Muscle layer of colon (tissue), 2 donors: ENCODE data around the gene CHORDC1.

ENCODE experiments used
- H3K27ac ChIP-seq: one replicate; pipeline ENCODE4 v1.7.0; 2013; ENCODE audit warnings: low read depth, mild to moderate bottlenecking, low read length, moderate library complexity
- H3K27me3 ChIP-seq, 2 donors: one replicate each; pipeline ENCODE4 v1.7.0; 2013; ENCODE audit warnings: low read length in 2 of 2, mild to moderate bottlenecking in 2 of 2; ENCODE audit not compliant: insufficient read depth in 2 of 2, control insufficient read depth in 1 of 2
- H3K36me3 ChIP-seq: one replicate; pipeline ENCODE4 v1.7.0; 2013; ENCODE audit warnings: mild to moderate bottlenecking, low read length; ENCODE audit not compliant: insufficient read depth
- H3K4me1 ChIP-seq: one replicate; pipeline ENCODE4 v1.7.0; 2013; ENCODE audit warnings: mild to moderate bottlenecking, low read length; ENCODE audit not compliant: insufficient read depth
- H3K4me3 ChIP-seq, 2 donors: one replicate each; pipeline ENCODE4 v1.7.0; 2013; ENCODE audit warnings: low read length in 2 of 2, low read depth in 1 of 2, mild to moderate bottlenecking in 1 of 2, moderate library complexity in 1 of 2
- H3K9ac ChIP-seq: one replicate; pipeline ENCODE4 v1.7.0; 2013; ENCODE audit warnings: low read length
- H3K9me3 ChIP-seq: one replicate; pipeline ENCODE4 v1.7.0; 2013; ENCODE audit warnings: mild to moderate bottlenecking, low read length
- donor health status: abdominal sarcoma.
- donor health status: Adenocarcinoma of cecum.

Gene CHORDC1

GRCh38 chr11:90222459-90223247 is at the start of gene CHORDC1:
Gene CHORDC1, minus strand, starts transcription at chr11:90223049. Its CDS starts 95 bp downstream, at chr11:90222954.
- Histone ChIP-seq H3K9me3 (no peaks in the 10 kb centered on the region), H3K36me3 (no peaks in the 10 kb centered on the region), H3K4me3 (peak within 1 kb of the TSS; percentile 88 to 97), H3K27me3 (no peaks in the 10 kb centered on the region), H3K27ac (peak within 1 kb of the TSS; percentile 77), H3K4me1 (peaks cover 24% of the 10 kb centered on the region), H3K9ac (peak within 1 kb of the TSS; percentile 81)

- Histone ChIP-seq H3K9ac (no peak overlapping the region), H3K27me3 (no peaks in the 10 kb centered on the region), H3K27ac (no peak overlapping the region), H3K36me3 (no peaks in the 10 kb centered on the region), H3K4me1 (no peaks in the 10 kb centered on the region), H3K9me3 (no peaks in the 10 kb centered on the region), H3K4me3 (no peak overlapping the region)
Observed at GRCh38 chr11:90257158-90257525, 34.3 kb upstream of the CHORDC1 start.

GRCh38 chr11:90256404-90257157 is 33.7 kb upstream of the CHORDC1 start:
- H3K9me3 ChIP-seq: no peaks in the 10 kb centered on the region
- no peak overlapping the region for H3K27ac ChIP-seq

GRCh38 chr11:90254065-90254464 is 31.2 kb upstream of the CHORDC1 start:
- Histone ChIP-seq H3K27me3 (no peaks in the 10 kb centered on the region), H3K27ac (no peak overlapping the region), H3K36me3 (no peaks in the 10 kb centered on the region), H3K9ac (no peak overlapping the region), H3K9me3 (no peaks in the 10 kb centered on the region), H3K4me3 (no peak overlapping the region), H3K4me1 (no peaks in the 10 kb centered on the region)

More at GRCh38 chr11:90256404-90257157, 33.7 kb upstream of the CHORDC1 start:
- no peak overlapping the region for H3K9ac ChIP-seq
- H3K36me3 ChIP-seq: no peaks in the 10 kb centered on the region
- H3K27me3 ChIP-seq: no peaks in the 10 kb centered on the region
- no peaks in the 10 kb centered on the region for H3K4me1 ChIP-seq
- no peak overlapping the region for H3K4me3 ChIP-seq

- H3K9ac ChIP-seq: no peak overlapping the region
- H3K9me3 ChIP-seq: no peaks in the 10 kb centered on the region
- no peaks in the 10 kb centered on the region for H3K36me3 ChIP-seq
- H3K4me3 ChIP-seq: no peak overlapping the region
- H3K27me3 ChIP-seq: no peaks in the 10 kb centered on the region
- no peaks in the 10 kb centered on the region for H3K4me1 ChIP-seq
- no peak overlapping the region for H3K27ac ChIP-seq
Observed at GRCh38 chr11:90252053-90252452, 29.2 kb upstream of the CHORDC1 start.

GRCh38 chr11:90251599-90251998 is 28.8 kb upstream of the CHORDC1 start:
- Histone ChIP-seq H3K4me1 (no peaks in the 10 kb centered on the region), H3K27ac (no peak overlapping the region), H3K27me3 (no peaks in the 10 kb centered on the region), H3K36me3 (no peaks in the 10 kb centered on the region), H3K9ac (no peak overlapping the region), H3K4me3 (no peak overlapping the region), H3K9me3 (no peaks in the 10 kb centered on the region)

GRCh38 chr11:90250970-90251369 is 28.1 kb upstream of the CHORDC1 start:
- Histone ChIP-seq H3K27me3 (no peaks in the 10 kb centered on the region), H3K9me3 (no peaks in the 10 kb centered on the region), H3K4me3 (no peak overlapping the region), H3K27ac (no peak overlapping the region), H3K9ac (no peak overlapping the region), H3K36me3 (no peaks in the 10 kb centered on the region), H3K4me1 (no peaks in the 10 kb centered on the region)

- no peaks in the 10 kb centered on the region for H3K27me3 ChIP-seq
- no peak overlapping the region for H3K9ac ChIP-seq
- no peaks in the 10 kb centered on the region for H3K9me3 ChIP-seq
- H3K36me3 ChIP-seq: no peaks in the 10 kb centered on the region
- no peak overlapping the region for H3K4me3 ChIP-seq
- H3K4me1 ChIP-seq: no peaks in the 10 kb centered on the region
- no peak overlapping the region for H3K27ac ChIP-seq
Observed at GRCh38 chr11:90246468-90246867, 23.6 kb upstream of the CHORDC1 start.

GRCh38 chr11:90243534-90243933 is 20.7 kb upstream of the CHORDC1 start:
- no peaks in the 10 kb centered on the region for H3K4me1 ChIP-seq
- no peak overlapping the region for H3K9ac ChIP-seq
- H3K27me3 ChIP-seq: no peaks in the 10 kb centered on the region
- no peaks in the 10 kb centered on the region for H3K9me3 ChIP-seq
- H3K4me3 ChIP-seq: no peak overlapping the region
- no peak overlapping the region for H3K27ac ChIP-seq
- no peaks in the 10 kb centered on the region for H3K36me3 ChIP-seq

- H3K9me3 ChIP-seq: no peaks in the 10 kb centered on the region
- H3K4me1 ChIP-seq: no peaks in the 10 kb centered on the region
- H3K9ac ChIP-seq: no peak overlapping the region
- no peaks in the 10 kb centered on the region for H3K36me3 ChIP-seq
- H3K27ac ChIP-seq: no peak overlapping the region
- no peaks in the 10 kb centered on the region for H3K27me3 ChIP-seq
- H3K4me3 ChIP-seq: no peak overlapping the region
Observed at GRCh38 chr11:90242894-90243416, 20.1 kb upstream of the CHORDC1 start.

- no peaks in the 10 kb centered on the region for H3K4me1 ChIP-seq
- H3K9me3 ChIP-seq: no peaks in the 10 kb centered on the region
Observed at GRCh38 chr11:90241414-90241813, 18.6 kb upstream of the CHORDC1 start.

More at GRCh38 chr11:90241414-90241813, 18.6 kb upstream of the CHORDC1 start:
- no peak overlapping the region for H3K27ac ChIP-seq
- no peak overlapping the region for H3K4me3 ChIP-seq
- no peaks in the 10 kb centered on the region for H3K36me3 ChIP-seq
- H3K9ac ChIP-seq: no peak overlapping the region
- no peaks in the 10 kb centered on the region for H3K27me3 ChIP-seq
